ENCODE data around the gene PDZD8.

GRCh38 chr10:117411479-117412399 lies 36.5 kb upstream of the PDZD8 start:
- TF ChIP-seq POLR2A (IDR thresholded peaks at IDR 0.05) (no peak), CTCF (IDR thresholded peaks at IDR 0.05) (no peak)
